HG03045 (cell line): ENCODE data around the gene PRKN.

ENCODE experiments used
- ATAC-seq: cut with Tn5 transposase; IDR thresholded peaks from one replicate; pipeline ENCODE4 v1.9.1; 2021; ENCODE audit warnings: mild to moderate bottlenecking, moderate library complexity; ENCODE audit not compliant: unreplicated experiment

PRKN gene

DNA sequence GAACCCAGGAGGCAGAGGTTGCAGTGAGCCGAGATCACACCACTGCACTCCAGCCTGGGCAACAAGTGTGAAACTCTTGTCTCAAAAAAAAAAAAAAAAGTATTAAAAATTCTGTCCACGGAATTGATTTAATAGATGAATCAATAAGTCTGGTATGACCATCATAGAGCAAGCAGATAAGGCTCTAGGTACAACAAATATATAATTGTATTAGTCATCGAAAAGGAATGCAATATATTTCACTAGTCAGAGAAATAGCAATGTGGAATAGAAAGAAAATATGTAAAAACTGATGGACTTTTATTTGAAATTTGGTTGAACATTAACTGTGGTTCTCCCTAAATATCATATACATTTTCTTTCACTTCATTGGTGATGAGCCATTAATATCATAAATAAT is 976.9 kb downstream of the PRKN start:
- ATAC-seq = no peak

DNA sequence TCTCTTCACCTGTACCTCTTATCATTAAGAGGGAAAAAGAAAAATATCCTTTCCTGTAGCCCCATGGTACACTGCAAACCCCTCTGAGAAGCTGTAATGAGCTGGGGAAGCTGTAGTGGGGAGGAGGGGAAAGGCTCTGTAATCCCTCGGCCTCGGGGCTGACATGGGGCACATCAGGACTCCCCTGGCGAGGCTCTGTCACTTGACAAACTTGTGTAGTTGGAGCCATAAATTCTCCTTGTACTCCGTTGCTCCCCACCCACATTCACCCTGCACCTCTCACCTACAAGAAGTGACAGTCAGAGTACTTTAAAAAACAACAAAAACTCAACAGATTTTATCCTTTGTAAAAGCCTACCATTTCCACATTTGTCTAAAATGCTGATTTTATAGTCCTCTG is 978.0 kb downstream of the PRKN start:
- no peak for ATAC-seq

DNA sequence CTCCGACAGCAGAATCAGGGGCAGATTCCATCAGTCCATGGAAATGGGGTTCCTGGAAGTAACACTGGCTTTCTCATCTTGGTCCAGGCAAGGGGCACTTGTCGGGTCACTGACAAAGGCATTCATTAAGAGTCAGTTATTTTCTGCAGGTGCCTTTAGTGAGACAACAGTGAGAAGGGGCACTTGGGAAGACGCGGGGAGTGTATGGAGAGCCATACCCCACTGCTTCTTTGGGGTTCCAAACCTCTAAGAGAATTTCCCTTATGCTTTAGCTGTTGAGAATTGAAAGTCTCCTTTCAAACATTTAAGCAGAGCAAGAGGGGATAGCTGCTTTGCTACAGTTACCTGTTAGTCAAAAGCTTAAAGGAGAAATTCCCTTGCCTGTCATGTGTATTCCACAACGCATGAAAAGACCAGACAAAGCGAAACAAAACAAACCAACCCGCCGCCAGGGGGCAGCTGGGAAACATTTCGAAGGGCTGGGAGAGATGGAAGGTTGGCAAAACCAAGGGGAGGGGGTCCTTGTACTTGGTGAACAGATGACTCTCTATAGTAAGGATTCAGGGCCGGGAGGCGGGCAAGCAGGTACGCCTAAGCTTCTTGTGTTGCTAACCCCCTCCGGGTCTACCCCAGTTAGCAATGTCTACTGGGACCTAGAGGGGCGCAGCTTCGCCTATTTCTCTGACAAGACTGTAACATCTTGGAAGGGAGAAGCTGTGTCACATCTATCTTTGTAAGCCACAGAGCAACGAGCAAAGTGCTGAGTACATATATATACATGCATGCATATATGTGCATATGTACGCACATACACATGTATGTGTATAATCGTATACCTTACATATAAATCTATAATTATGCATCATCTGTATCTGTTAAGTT is 978.8 kb downstream of the PRKN start:
- no peak for ATAC-seq

DNA sequence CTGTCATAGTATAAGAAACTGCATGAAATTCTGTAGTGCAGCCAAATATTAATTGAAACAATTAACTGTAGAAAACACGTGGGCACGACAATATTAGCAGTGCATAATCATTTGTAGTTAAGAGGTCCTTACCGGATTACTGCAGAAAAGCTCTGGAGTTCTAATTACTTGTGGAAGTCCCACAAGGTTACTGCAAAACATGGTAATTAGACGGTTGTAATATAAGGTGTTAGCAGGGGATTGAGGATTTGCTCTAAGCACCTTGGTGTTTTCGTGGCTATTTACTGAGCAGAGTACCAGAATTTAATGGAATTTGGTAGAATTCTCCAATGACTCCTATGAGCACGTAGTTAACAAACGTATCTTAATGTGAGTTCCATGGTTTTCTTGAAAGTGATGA is 980.1 kb downstream of the PRKN start:
- ATAC-seq = no peak

GRCh38 chr6:161745594-161746141 is 981.9 kb downstream of the PRKN start:
- ATAC-seq = no peak

DNA sequence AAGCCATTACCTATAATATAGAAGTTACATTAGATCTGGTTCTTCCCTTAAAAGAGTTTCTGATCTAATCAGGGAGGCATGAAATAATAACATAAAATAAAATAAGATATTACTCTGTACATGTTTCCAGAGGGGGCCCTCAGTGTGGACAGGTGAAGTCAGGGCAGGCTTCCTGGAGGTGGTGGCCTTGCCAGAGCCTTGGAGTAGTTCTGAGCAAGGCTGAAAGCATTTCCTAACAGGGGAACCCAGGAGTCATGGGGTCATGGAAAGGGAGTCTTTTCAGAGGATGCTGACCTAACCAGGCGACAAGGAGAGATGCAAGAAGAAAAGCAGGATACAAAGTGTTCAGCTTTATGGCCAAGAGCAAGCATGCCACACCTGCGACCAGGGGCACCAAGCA is 982.4 kb downstream of the PRKN start:
- no peak for ATAC-seq

- ATAC-seq = no peak
These were observed 983.1 kb downstream of the PRKN start for GRCh38 chr6:161744211-161745067.

- ATAC-seq = no peak
These were observed 983.9 kb downstream of the PRKN start for GRCh38 chr6:161743509-161744178.

DNA sequence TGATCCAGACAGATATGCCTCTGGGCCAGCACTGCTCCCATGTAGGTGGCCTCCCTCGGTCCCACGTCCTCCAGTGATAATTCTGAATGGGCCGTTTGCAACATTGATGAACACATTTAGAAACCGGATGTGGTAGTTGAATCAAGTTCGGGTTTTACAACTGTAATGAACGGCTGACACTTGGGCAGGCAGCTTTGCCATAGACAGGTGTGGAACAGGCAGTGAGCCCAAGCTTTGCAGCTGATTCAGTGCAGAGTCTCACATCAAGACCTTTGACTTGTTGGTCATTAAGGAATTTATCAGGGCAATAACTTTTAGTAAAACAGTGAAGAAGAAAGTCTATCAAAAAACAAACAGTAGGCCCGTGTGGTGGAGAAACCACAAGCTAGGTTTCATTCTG is 987.1 kb downstream of the PRKN start:
- ATAC-seq = no peak

- ATAC-seq = no peak
These were observed 990.7 kb downstream of the PRKN start for GRCh38 chr6:161736781-161737292.

DNA sequence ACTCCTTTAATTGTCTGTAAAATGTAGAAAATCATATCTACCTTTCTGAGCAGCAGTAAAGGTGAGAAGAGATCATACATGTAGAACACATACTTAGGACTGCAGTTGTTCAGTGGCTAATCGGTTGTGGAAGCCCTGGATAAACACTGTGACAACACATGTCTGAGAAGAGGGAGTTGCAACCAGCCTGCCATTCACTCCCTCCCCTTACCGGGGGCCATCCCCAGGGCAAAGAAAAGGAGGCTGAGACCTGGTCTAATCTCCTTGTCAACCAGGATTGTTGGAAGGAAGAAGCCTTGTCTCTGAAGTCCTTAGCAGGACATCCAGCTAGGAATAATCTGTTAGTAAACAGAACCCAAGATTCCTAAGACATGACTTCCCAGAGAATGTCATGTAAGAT is 991.2 kb downstream of the PRKN start:
- no peak for ATAC-seq

DNA sequence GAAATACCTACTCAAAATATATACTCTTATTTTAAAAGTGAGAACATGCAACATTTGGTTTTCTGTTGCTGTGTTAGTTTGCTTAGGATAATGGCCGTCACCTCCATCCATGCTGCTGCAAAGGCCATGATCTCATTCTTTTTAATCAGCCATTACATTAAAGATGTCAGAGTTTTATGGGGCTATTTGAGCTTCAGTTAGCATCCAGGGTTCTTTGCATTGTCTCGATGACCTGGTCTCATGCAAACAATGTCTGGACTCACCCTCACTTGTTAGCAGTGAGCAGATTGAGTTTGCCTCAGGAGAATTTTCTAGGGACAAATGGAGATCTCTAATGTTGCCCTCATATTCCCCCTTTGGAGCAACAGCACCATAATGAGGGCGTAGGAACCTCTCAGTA is 995.0 kb downstream of the PRKN start:
- ATAC-seq = no peak

DNA sequence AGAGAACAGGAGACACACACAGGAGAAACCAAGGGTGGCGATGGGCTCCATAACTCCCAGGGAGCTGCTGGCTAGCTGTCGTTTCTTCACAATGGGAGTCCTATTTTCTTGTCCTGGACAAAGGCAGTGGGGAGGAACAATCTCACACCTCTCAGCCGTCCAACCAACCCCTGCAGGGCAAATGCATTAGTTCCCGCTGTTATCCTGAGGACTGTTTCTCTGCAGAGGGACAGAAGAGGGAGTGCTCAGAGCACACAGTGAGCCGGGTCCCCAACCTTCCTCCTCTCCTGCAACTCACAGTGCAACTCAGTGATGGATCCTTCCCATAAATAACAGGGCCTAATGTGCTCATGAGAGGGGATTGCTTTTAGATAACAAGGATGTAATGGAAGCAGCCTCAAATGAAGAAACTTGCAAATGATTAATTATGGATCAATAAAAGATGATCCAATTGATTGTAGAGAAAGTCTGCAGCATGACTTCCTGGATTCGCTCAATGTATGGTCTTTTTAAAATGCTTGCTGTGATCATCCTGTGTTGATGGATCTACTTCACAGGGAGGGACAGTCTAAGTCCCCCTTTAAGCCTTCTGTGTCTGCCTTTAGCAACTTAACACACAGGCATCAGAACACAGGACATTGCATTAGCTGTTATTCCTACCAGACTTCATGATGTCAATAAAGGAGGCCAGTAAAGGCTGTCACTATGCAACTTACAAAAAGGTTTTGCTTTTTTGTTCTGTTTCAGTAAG is 1000.3 kb downstream of the PRKN start:
- no peak for ATAC-seq

GRCh38 chr6:161722394-161722793 is 1005.2 kb downstream of the PRKN start:
- no peak for ATAC-seq

GRCh38 chr6:161721511-161721910 is 1006.1 kb downstream of the PRKN start:
- no peak for ATAC-seq

GRCh38 chr6:161716176-161716575 is 1011.4 kb downstream of the PRKN start:
- no peak for ATAC-seq

- ATAC-seq = no peak
These were observed 1015.6 kb downstream of the PRKN start for GRCh38 chr6:161711938-161712337.

GRCh38 chr6:161711515-161711914 is 1016.1 kb downstream of the PRKN start:
- no peak for ATAC-seq

GRCh38 chr6:161710698-161711097 is 1016.9 kb downstream of the PRKN start:
- no peak for ATAC-seq

GRCh38 chr6:161701056-161701455 is 1026.5 kb downstream of the PRKN start:
- no peak for ATAC-seq
